ENCODE data around the gene P2RY2.

- no peak for TF ChIP-seq CTCF (IDR thresholded peaks at IDR 0.05)
- no peak for TF ChIP-seq POLR2A (IDR thresholded peaks at IDR 0.05)
Observed at GRCh38 chr11:73227571-73228211, 9.6 kb downstream of the P2RY2 start.
